HCT116 (cell line): Measurements from ENCODE around the gene AMPD3. TPM values are rescaled to one million over a fixed set of nuclear protein-coding genes. Genes with fewer than 3 reads are reported as not detected.

ENCODE experiments used
- ATAC-seq: fragments of 200-7000 bp; cut with Tn5 transposase; 2 replicates; pipeline ENCODE4 v1.9.1; 2020; ENCODE audit warnings: mild to moderate bottlenecking, moderate library complexity
- BruUV-seq: library from RNA; stranded (reverse); fragments of 400-500 nt; replicated peaks from 2 replicates; lab custom pipeline; 2021; lab: Mats Ljungman, UMichigan
- CTCF ChIA-PET: fragments of 300-600 bp; sonication (Branson Sonifier 250); formaldehyde crosslinking; loops from one replicate; lab custom pipeline; 2021; ENCODE audit warnings: antibody characterized with exemption; lab: Charles Lee
- POLR2A ChIA-PET: fragments of 300-600, 350-600 bp; sonication (Branson Sonifier 250); formaldehyde crosslinking; loops from one replicate; lab custom pipeline; 2021; ENCODE audit warnings: antibody characterized with exemption; lab: Charles Lee
- RAD21 ChIA-PET, 2 experiments: fragments of 300-600 bp; sonication (Branson Sonifier 250); formaldehyde crosslinking; loops; one replicate each; lab custom pipeline; 2023; ENCODE audit warnings: low total read pairs in 2 of 2; ENCODE audit not compliant: uncharacterized antibody in 2 of 2, unreplicated experiment in 2 of 2, low non-redundant PET in 1 of 2; lab: Charles Lee
- DNase-seq: peaks from one replicate; pipeline ENCODE4 v3.0.0-alpha.2; 2010; ENCODE audit warnings: low read depth, low spot score
- H2AFZ ChIP-seq: fragments of 200-600 bp; shearing (Covaris generic), sonication (generic); 2 replicates; pipeline ENCODE4 v1.6.1; 2017; ENCODE audit warnings: low read depth, mixed run types, mixed read lengths, antibody characterized with exemption, low read length; ENCODE audit not compliant: poor library complexity, severe bottlenecking
- H3K27ac ChIP-seq: 2 replicates; pipeline ENCODE4 v1.5.1; 2012; ENCODE audit warnings: low read depth, low read length
- H3K27me3 ChIP-seq: fragments of 200-600 bp; sonication (generic); 2 replicates; pipeline ENCODE4 v1.6.1; 2016; ENCODE audit warnings: mixed run types, low read length, mixed read lengths; ENCODE audit not compliant: insufficient read depth
- H3K36me3 ChIP-seq, 2 experiments: fragments of 200-500 bp in 1 of 2; fragments of 200-600 bp in 1 of 2; sonication (Bioruptor generic) in 1 of 2; sonication (generic) in 1 of 2; 2 replicates each; pipeline versions ENCODE4 v1.5.1 to v1.6.1; 2014 to 2016; ENCODE audit warnings: low read length in 2 of 2, inconsistent platforms in 1 of 2, mixed read lengths in 1 of 2, mixed run types in 1 of 2; ENCODE audit not compliant: insufficient read depth in 2 of 2, control insufficient read depth in 1 of 2
- H3K4me1 ChIP-seq, 2 experiments: fragments of 200-600 bp in 1 of 2; sonication (generic) in 1 of 2; 2 replicates each; pipeline versions ENCODE4 v1.5.1 to v1.6.1; 2012 to 2017; ENCODE audit warnings: low read length in 2 of 2, inconsistent platforms in 1 of 2, mild to moderate bottlenecking in 1 of 2, mixed read lengths in 1 of 2, mixed run types in 1 of 2, moderate library complexity in 1 of 2; ENCODE audit not compliant: insufficient read depth in 2 of 2, control insufficient read depth in 1 of 2
- H3K4me2 ChIP-seq: fragments of 200-600 bp; sonication (generic); 2 replicates; pipeline ENCODE4 v1.6.1; 2017; ENCODE audit warnings: mixed run types, low read length, mixed read lengths
- H3K4me3 ChIP-seq, 2 experiments: fragments of 200-600 bp in 1 of 2; sonication (generic) in 1 of 2; replicated peaks in 1 of 2; 2 replicates each; pipeline ENCODE4 v1.5.1; 2011 to 2016; ENCODE audit warnings: low read length in 2 of 2, control low read depth in 1 of 2, low read depth in 1 of 2, mild to moderate bottlenecking in 1 of 2, mixed read lengths in 1 of 2, mixed run types in 1 of 2
- H3K79me2 ChIP-seq: fragments of 200-600 bp; sonication (generic); 2 replicates; pipeline ENCODE4 v1.6.1; 2017; ENCODE audit warnings: mild to moderate bottlenecking, mixed run types, low read length, moderate library complexity, mixed read lengths; ENCODE audit not compliant: insufficient read depth
- H3K9ac ChIP-seq: fragments of 200-600 bp; sonication (generic); 2 replicates; pipeline ENCODE4 v1.6.1; 2016; ENCODE audit warnings: low read length, mixed read lengths
- H3K9me2 ChIP-seq: fragments of 200-600 bp; sonication (generic), shearing (Covaris generic); 2 replicates; pipeline ENCODE4 v1.6.1; 2017; ENCODE audit warnings: mixed run types, mild to moderate bottlenecking, moderate library complexity; ENCODE audit not compliant: insufficient read depth
- H3K9me3 ChIP-seq, 2 experiments: fragments of 200-500 bp in 1 of 2; fragments of 200-600 bp in 1 of 2; sonication (Bioruptor generic) in 1 of 2; sonication (generic) in 1 of 2; 2 replicates each; pipeline ENCODE4 v1.6.1; 2014 to 2017; ENCODE audit warnings: low read length in 2 of 2, mixed read lengths in 2 of 2, inconsistent platforms in 1 of 2, low read depth in 1 of 2, mild to moderate bottlenecking in 1 of 2, mixed run types in 1 of 2, moderate library complexity in 1 of 2; ENCODE audit not compliant: control insufficient read depth in 1 of 2, insufficient read depth in 1 of 2
- H4K20me1 ChIP-seq: fragments of 200-600 bp; sonication (generic), shearing (Covaris generic); 2 replicates; pipeline ENCODE4 v1.6.1; 2017; ENCODE audit warnings: mixed run types, mild to moderate bottlenecking, moderate library complexity; ENCODE audit not compliant: insufficient read depth
- ELF1 ChIP-seq: IDR thresholded peaks from 2 replicates; pipeline ENCODE4 v1.6.1; 2012; ENCODE audit warnings: low read depth, borderline replicate concordance
- POLR2AphosphoS5 ChIP-seq: IDR thresholded peaks from 2 replicates; pipeline ENCODE4 v1.6.1; 2011; ENCODE audit warnings: mild to moderate bottlenecking, low read depth, low read length, moderate library complexity
- SIN3A ChIP-seq: IDR thresholded peaks from 2 replicates; pipeline ENCODE4 v1.6.1; 2012; ENCODE audit warnings: low read depth
- SP1 ChIP-seq: IDR thresholded peaks from 2 replicates; pipeline ENCODE4 v1.6.1; 2012; ENCODE audit warnings: low read depth
- SRF ChIP-seq: IDR thresholded peaks from 2 replicates; pipeline ENCODE4 v1.6.1; 2012; ENCODE audit warnings: low read depth
- TCF7L2 ChIP-seq: IDR thresholded peaks from 2 replicates; pipeline ENCODE4 v1.7.0; 2011; ENCODE audit warnings: borderline replicate concordance, inconsistent platforms; ENCODE audit not compliant: insufficient read depth, insufficient read length; ENCODE audit errors: extremely low read depth
- intact Hi-C: fragments of 100-400 bp; cut with micrococcal nuclease; formaldehyde crosslinking; loops from 2 replicates; pipeline ENCODE4 v1.10.0; 2022
- total RNA-seq: library from RNA; stranded (reverse); gene quantifications from one replicate; pipeline ENCODE4 v1.2.1, GENCODE V29; 2021; ENCODE audit not compliant: unreplicated experiment
- TF ChIP-seq, protein P1 (sequence below): IDR thresholded peaks from 2 replicates; pipeline ENCODE4 v1.6.1; 2012; ENCODE audit warnings: low read depth
- TF ChIP-seq, protein P2 (sequence below): IDR thresholded peaks from 2 replicates; pipeline ENCODE4 v1.6.1; 2011; ENCODE audit warnings: mild to moderate bottlenecking, low read length, moderate library complexity; ENCODE audit not compliant: insufficient replicate concordance; ENCODE audit errors: extremely low read depth
- TF ChIP-seq, protein P3 (sequence below), 3 experiments: fragments of 200-600 bp in 1 of 3; sonication (generic) in 1 of 3; IDR thresholded peaks in 2 of 3; conservative IDR thresholded peaks in 1 of 3; 2 replicates each; pipeline ENCODE4 v1.5.1; 2012 to 2017; ENCODE audit warnings: low read depth in 2 of 3, low read length in 2 of 3, antibody characterized with exemption in 1 of 3, borderline replicate concordance in 1 of 3, control low read depth in 1 of 3, mild to moderate bottlenecking in 1 of 3, mixed read lengths in 1 of 3, mixed run types in 1 of 3, moderate library complexity in 1 of 3; ENCODE audit not compliant: insufficient read depth in 1 of 3

The AMPD3 gene
- total RNA-seq, 1 experiment from 2014 or later = 25.9 TPM

DNA sequence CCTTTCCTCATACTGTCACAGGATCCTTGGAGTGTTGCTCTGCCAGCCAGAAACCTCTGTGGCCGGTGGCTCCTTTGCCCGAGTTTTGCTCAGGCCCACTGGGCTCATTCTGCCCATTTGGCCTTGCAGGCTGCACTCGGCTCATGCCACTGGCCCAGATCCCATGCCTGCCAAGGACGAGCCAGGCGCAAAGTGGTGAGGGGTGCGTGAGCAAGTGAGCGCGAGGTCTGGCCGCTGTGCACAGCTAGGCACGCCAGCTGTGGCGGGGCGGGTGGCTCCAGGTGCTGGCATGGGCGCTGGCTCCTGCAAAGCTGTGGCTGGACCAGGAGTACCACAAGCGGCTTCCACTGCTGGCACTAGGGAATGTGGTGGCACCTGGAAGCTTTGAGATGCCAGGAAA, 88.7 kb downstream of the AMPD3 start (continued):
- TF ChIP-seq, protein P1, sequence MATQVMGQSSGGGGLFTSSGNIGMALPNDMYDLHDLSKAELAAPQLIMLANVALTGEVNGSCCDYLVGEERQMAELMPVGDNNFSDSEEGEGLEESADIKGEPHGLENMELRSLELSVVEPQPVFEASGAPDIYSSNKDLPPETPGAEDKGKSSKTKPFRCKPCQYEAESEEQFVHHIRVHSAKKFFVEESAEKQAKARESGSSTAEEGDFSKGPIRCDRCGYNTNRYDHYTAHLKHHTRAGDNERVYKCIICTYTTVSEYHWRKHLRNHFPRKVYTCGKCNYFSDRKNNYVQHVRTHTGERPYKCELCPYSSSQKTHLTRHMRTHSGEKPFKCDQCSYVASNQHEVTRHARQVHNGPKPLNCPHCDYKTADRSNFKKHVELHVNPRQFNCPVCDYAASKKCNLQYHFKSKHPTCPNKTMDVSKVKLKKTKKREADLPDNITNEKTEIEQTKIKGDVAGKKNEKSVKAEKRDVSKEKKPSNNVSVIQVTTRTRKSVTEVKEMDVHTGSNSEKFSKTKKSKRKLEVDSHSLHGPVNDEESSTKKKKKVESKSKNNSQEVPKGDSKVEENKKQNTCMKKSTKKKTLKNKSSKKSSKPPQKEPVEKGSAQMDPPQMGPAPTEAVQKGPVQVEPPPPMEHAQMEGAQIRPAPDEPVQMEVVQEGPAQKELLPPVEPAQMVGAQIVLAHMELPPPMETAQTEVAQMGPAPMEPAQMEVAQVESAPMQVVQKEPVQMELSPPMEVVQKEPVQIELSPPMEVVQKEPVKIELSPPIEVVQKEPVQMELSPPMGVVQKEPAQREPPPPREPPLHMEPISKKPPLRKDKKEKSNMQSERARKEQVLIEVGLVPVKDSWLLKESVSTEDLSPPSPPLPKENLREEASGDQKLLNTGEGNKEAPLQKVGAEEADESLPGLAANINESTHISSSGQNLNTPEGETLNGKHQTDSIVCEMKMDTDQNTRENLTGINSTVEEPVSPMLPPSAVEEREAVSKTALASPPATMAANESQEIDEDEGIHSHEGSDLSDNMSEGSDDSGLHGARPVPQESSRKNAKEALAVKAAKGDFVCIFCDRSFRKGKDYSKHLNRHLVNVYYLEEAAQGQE = no peak
- TF ChIP-seq ELF1 = no peak
- TF ChIP-seq SRF = no peak
- no peak for TF ChIP-seq POLR2AphosphoS5

DNA sequence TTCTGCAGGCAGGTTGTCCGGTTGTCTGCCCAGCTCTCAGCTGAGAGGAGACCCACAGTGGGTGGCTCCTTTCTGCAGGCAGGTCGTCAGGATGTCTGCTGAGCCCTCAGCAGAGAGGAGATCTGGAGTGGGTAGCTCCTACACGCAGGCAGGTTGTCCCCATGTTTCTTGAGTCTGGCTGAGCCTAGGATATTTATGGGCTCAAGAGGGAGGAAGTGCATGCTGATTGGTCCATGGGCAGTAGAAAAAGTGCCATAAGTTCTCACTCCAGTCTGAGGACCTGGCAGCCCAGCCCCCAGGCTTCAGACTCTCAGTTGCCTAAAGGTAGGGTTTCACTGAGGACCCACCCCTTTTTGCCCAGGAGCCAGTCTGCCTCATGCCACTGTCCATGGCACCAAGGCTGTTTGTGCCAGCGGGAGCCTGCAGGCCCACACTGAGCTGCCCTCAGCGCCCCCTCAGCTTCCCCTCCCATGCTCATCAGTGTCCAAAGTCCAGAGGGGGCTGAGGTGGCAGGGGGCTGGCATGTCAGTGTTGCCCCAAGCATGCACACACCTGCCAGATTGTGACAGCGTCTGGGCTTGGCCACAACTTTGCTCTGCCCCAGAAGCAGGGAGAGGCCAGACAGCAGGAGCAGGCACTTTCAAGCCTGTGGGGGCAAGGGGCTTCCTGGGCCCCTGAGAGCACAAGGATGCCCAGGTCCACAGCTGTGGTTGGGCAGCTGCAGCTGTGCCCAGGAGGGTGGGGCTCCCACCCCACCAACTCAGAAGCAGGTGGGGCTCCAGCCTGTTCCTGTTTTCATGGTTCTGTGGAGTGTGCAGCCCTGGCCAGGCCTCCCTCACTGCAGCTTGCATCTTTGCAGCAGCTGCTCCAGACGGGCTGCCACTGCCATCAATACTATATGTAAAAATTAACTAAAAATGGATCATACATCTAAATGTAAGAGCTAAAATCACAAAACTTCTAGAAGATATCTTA, 89.7 kb downstream of the AMPD3 start:
- CTCF ChIA-PET = no interaction called here
- H3K27me3 ChIP-seq = no peaks in the 10 kb centered on the region
- no TSS peak for BruUV-seq
- H3K27ac ChIP-seq = no peak overlapping the region
- H2AFZ ChIP-seq = no peak overlapping the region
- RAD21 ChIA-PET = no interaction called here
- no peak for DNase-seq
- H3K9me3 ChIP-seq = no peaks in the 10 kb centered on the region
- H3K4me1 ChIP-seq = peaks cover 9 to 24% of the 10 kb centered on the region in 2 experiments; a peak in 3 of 4 replicates
- no peaks in the 10 kb centered on the region for H3K36me3 ChIP-seq
- peaks cover 11% of the 10 kb centered on the region for H3K79me2 ChIP-seq
- ATAC-seq = no peak
- POLR2A ChIA-PET = no interaction called here
- no peak overlapping the region for H3K4me3 ChIP-seq
- H3K4me2 ChIP-seq = no peak overlapping the region
- no peaks in the 10 kb centered on the region for H3K9me2 ChIP-seq
- intact Hi-C loops = loop anchor here (5.0 kb wide), 1 partner anchor 108 kb away; no protein-coding TSS in a partner anchor
- no peaks in the 10 kb centered on the region for H4K20me1 ChIP-seq
- no peak overlapping the region for H3K9ac ChIP-seq
- TF ChIP-seq POLR2AphosphoS5 (no peak), SP1 (no peak), TCF7L2 (no peak), SIN3A (no peak)
- TF ChIP-seq, protein P2, sequence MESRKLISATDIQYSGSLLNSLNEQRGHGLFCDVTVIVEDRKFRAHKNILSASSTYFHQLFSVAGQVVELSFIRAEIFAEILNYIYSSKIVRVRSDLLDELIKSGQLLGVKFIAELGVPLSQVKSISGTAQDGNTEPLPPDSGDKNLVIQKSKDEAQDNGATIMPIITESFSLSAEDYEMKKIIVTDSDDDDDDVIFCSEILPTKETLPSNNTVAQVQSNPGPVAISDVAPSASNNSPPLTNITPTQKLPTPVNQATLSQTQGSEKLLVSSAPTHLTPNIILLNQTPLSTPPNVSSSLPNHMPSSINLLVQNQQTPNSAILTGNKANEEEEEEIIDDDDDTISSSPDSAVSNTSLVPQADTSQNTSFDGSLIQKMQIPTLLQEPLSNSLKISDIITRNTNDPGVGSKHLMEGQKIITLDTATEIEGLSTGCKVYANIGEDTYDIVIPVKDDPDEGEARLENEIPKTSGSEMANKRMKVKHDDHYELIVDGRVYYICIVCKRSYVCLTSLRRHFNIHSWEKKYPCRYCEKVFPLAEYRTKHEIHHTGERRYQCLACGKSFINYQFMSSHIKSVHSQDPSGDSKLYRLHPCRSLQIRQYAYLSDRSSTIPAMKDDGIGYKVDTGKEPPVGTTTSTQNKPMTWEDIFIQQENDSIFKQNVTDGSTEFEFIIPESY = no peak
- TF ChIP-seq, protein P1 = no peak
- TF ChIP-seq, protein P3, sequence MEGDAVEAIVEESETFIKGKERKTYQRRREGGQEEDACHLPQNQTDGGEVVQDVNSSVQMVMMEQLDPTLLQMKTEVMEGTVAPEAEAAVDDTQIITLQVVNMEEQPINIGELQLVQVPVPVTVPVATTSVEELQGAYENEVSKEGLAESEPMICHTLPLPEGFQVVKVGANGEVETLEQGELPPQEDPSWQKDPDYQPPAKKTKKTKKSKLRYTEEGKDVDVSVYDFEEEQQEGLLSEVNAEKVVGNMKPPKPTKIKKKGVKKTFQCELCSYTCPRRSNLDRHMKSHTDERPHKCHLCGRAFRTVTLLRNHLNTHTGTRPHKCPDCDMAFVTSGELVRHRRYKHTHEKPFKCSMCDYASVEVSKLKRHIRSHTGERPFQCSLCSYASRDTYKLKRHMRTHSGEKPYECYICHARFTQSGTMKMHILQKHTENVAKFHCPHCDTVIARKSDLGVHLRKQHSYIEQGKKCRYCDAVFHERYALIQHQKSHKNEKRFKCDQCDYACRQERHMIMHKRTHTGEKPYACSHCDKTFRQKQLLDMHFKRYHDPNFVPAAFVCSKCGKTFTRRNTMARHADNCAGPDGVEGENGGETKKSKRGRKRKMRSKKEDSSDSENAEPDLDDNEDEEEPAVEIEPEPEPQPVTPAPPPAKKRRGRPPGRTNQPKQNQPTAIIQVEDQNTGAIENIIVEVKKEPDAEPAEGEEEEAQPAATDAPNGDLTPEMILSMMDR (IDR thresholded peaks at IDR 0.05 in 2 of 3, conservative IDR thresholded peaks at IDR 0.05 in 1 of 3; ENCODE audit: borderline replicate concordance in 1 of 3, insufficient read depth in 1 of 3, low read depth in 2 of 3, low read length in 2 of 3) = no peak
